B cell (primary cell): ENCODE results near the gene PDLIM1. TPM values are rescaled to one million over a fixed set of nuclear protein-coding genes. Genes with fewer than 3 reads are reported as not detected.

Experiments
- ATAC-seq: fragments of 200-7000 bp; cut with Tn5 transposase; one replicate; pipeline ENCODE4 v1.10.0; 2021; ENCODE audit warnings: low read depth, mild to moderate bottlenecking, moderate number of reproducible peaks, moderate library complexity
- CTCF ChIA-PET: fragments of 350-600 bp; sonication (Branson Sonifier 250); formaldehyde crosslinking; loops from one replicate; lab custom pipeline; 2021; ENCODE audit warnings: antibody characterized with exemption, inconsistent platforms; lab: Charles Lee
- POLR2A ChIA-PET: fragments of 350-600 bp; sonication (Branson Sonifier 250); formaldehyde crosslinking; loops from one replicate; lab custom pipeline; 2021; ENCODE audit warnings: antibody characterized with exemption; lab: Charles Lee
- DNase-seq: peaks from one replicate; pipeline ENCODE4 v3.0.0; 2013
- H2AFZ ChIP-seq: 2 replicates; pipeline ENCODE4 v1.6.1; 2012; ENCODE audit warnings: mild to moderate bottlenecking, low read depth, low read length; ENCODE audit not compliant: insufficient read depth, poor library complexity, severe bottlenecking
- H3K27ac ChIP-seq, 2 donors: 1 replicate in 1 of 2; 2 replicates in 1 of 2; pipeline ENCODE4 v1.5.1; 2012 to 2013; ENCODE audit warnings: low read length in 2 of 2, mild to moderate bottlenecking in 2 of 2, moderate library complexity in 1 of 2
- H3K27me3 ChIP-seq, 4 experiments: fragments of 200-600 bp in 1 of 4; sonication (generic) in 1 of 4; replicated peaks in 1 of 4; 1 replicate in 2 of 4; 2 replicates in 2 of 4; pipeline versions ENCODE4 v1.6.1 to v1.7.0; 2013 to 2016; ENCODE audit warnings: low read length in 3 of 4, mild to moderate bottlenecking in 2 of 4, mixed read lengths in 1 of 4, moderate library complexity in 1 of 4; ENCODE audit not compliant: insufficient read depth in 4 of 4, control insufficient read depth in 3 of 4; ENCODE audit errors: control extremely low read depth in 1 of 4
- H3K36me3 ChIP-seq, 2 experiments: replicated peaks in 1 of 2; 1 replicate in 1 of 2; 2 replicates in 1 of 2; pipeline versions ENCODE4 v1.6.1 to v1.7.1; 2013; ENCODE audit warnings: low read length in 1 of 2; ENCODE audit not compliant: insufficient read depth in 2 of 2, control insufficient read depth in 1 of 2; ENCODE audit errors: control extremely low read depth in 1 of 2, extremely low read depth in 1 of 2
- H3K4me1 ChIP-seq, 2 donors: fragments of 200-600 bp in 1 of 2; sonication (generic) in 1 of 2; 1 replicate in 1 of 2; 2 replicates in 1 of 2; pipeline versions ENCODE4 v1.5.1 to v1.6.1; 2013 to 2017; ENCODE audit warnings: low read length in 2 of 2; ENCODE audit not compliant: control insufficient read depth in 2 of 2, insufficient read depth in 2 of 2
- H3K4me2 ChIP-seq: replicated peaks from 2 replicates; pipeline ENCODE3; 2012; ENCODE audit warnings: mild to moderate bottlenecking, low read depth, low read length; ENCODE audit not compliant: poor library complexity, severe bottlenecking
- H3K4me3 ChIP-seq, 5 experiments: fragments of 200-600 bp in 1 of 5; sonication (generic) in 1 of 5; 1 replicate in 3 of 5; 2 replicates in 2 of 5; pipeline versions ENCODE4 v1.5.1 to v1.7.0; 2011 to 2016; ENCODE audit warnings: low read length in 4 of 5, mild to moderate bottlenecking in 4 of 5, low read depth in 2 of 5, control low read depth in 1 of 5, moderate library complexity in 1 of 5; ENCODE audit not compliant: insufficient read depth in 1 of 5; ENCODE audit errors: control extremely low read depth in 1 of 5, extremely low read depth in 1 of 5
- H3K79me2 ChIP-seq: fragments of 200-600 bp; sonication (generic); one replicate; pipeline ENCODE4 v1.6.0; 2016; ENCODE audit warnings: low read length; ENCODE audit not compliant: control insufficient read depth, insufficient read depth
- H3K9ac ChIP-seq: fragments of 200-600 bp; sonication (generic); 2 replicates; pipeline ENCODE4 v1.6.1; 2017; ENCODE audit warnings: mild to moderate bottlenecking, low read length, moderate library complexity
- H3K9me3 ChIP-seq, 3 donors: one replicate each; pipeline versions ENCODE4 v1.6.1 to v1.7.1; 2013; ENCODE audit warnings: low read length in 2 of 3; ENCODE audit not compliant: control insufficient read depth in 2 of 3, insufficient read depth in 1 of 3; ENCODE audit errors: control extremely low read depth in 1 of 3
- H4K20me1 ChIP-seq: 2 replicates; pipeline ENCODE4 v1.6.0; 2012; ENCODE audit warnings: mild to moderate bottlenecking, low read length; ENCODE audit not compliant: insufficient read depth, control insufficient read depth, poor library complexity, severe bottlenecking
- H3K27ac Mint-ChIP-seq: one replicate; pipeline ENCODE4 v1.8.0; 2021; ENCODE audit warnings: mixed read lengths
- H3K27me3 Mint-ChIP-seq: one replicate; pipeline ENCODE4 v1.8.0; 2021; ENCODE audit warnings: mixed read lengths
- H3K4me1 Mint-ChIP-seq: one replicate; pipeline ENCODE4 v1.8.0; 2021; ENCODE audit warnings: mixed read lengths
- H3K4me3 Mint-ChIP-seq: one replicate; pipeline ENCODE4 v1.8.0; 2021; ENCODE audit warnings: mixed read lengths
- H3K9me3 Mint-ChIP-seq: one replicate; pipeline ENCODE4 v1.8.0; 2022; ENCODE audit warnings: mixed read lengths; ENCODE audit not compliant: insufficient read depth
- CTCF ChIP-seq: fragments of 200-600 bp; IDR thresholded peaks from one replicate; pipeline ENCODE4 v1.8.0; 2022; ENCODE audit warnings: antibody characterized with exemption, mild to moderate bottlenecking
- EZH2 ChIP-seq: IDR thresholded peaks from 2 replicates; pipeline ENCODE4 v1.6.1; 2012; ENCODE audit warnings: borderline replicate concordance, low read depth, mild to moderate bottlenecking, moderate library complexity, low read length; ENCODE audit not compliant: insufficient read depth, poor library complexity, severe bottlenecking
- WGBS: methylation state at CpG from one replicate; pipeline ENCODE4 v1.1.5; 2013; ENCODE audit warnings: missing lambda C conversion rate; ENCODE audit not compliant: insufficient coverage; 5-methylcytosine and 5-hydroxymethylcytosine counted together
- intact Hi-C: fragments of 100-400 bp; cut with micrococcal nuclease; formaldehyde crosslinking; loops from one replicate; pipeline ENCODE4 v1.10.0; 2022
- polyA plus RNA-seq: library from polyadenylated mRNA; depleted of rRNA; stranded (reverse); fragments of >200 nt; gene quantifications from 2 replicates; pipeline ENCODE4 v1.2.3, GENCODE V29; 2012
- total RNA-seq, 2 donors: library from RNA; stranded (reverse); fragments of 120-200 nt in 1 of 2; gene quantifications; 1 replicate in 1 of 2; 2 replicates in 1 of 2; pipeline versions ENCODE4 v1.2.3 to v1.2.4, GENCODE V29; 2013 to 2022

PDLIM1 gene
- total and polyA plus RNA-seq, 2 donors (not counting 1 experiment from before 2014, with no cell fraction given): 123 to 135 TPM

GRCh38 chr10:95336702-95337101, 45.9 kb upstream of the PDLIM1 start:
- H3K9me3 Mint-ChIP-seq: no peaks in the 10 kb centered on the region
- no peak overlapping the region for H3K27ac Mint-ChIP-seq
- no peaks in the 10 kb centered on the region for H3K4me1 Mint-ChIP-seq
- Histone ChIP-seq H3K9ac (no peak overlapping the region), H2AFZ (no peak overlapping the region), H3K4me1 (no peaks in the 10 kb centered on the region), H3K36me3 (no peaks in the 10 kb centered on the region), H3K4me2 (no peak overlapping the region), H3K27me3 (no peaks in the 10 kb centered on the region), H3K79me2 (no peaks in the 10 kb centered on the region), H3K4me3 (no peak overlapping the region), H4K20me1 (no peaks in the 10 kb centered on the region), H3K9me3 (peaks cover 0 to 3% (median 0%) of the 10 kb centered on the region in 3 donors), H3K27ac (no peak overlapping the region)
- CTCF ChIA-PET: interaction anchor here (1.0 kb wide), 1 partner anchor 26 kb away, joined by 3 read pairs; no protein-coding TSS in a partner anchor
- WGBS: 98% methylated on average over 7 of the region's 9 CpGs
- intact Hi-C loops: no loop called here
- no peak overlapping the region for H3K4me3 Mint-ChIP-seq
- ATAC-seq (no peak), DNase-seq (no peak)
- POLR2A ChIA-PET: no interaction called here
- TF ChIP-seq CTCF: no peak
- no peak for TF ChIP-seq EZH2
- H3K27me3 Mint-ChIP-seq: no peaks in the 10 kb centered on the region

- H3K36me3 ChIP-seq: no peaks in the 10 kb centered on the region
- H3K27me3 Mint-ChIP-seq: no peaks in the 10 kb centered on the region
- no peak overlapping the region for H3K9ac ChIP-seq
- H3K9me3 ChIP-seq: peaks cover 0 to 3% (median 0%) of the 10 kb centered on the region in 3 donors
- no peaks in the 10 kb centered on the region for H3K4me1 Mint-ChIP-seq
- intact Hi-C loops: no loop called here
- no peak overlapping the region for H3K4me3 Mint-ChIP-seq
- H4K20me1 ChIP-seq: no peaks in the 10 kb centered on the region
- POLR2A ChIA-PET: no interaction called here
- H3K9me3 Mint-ChIP-seq: no peaks in the 10 kb centered on the region
- DNase-seq (no peak), ATAC-seq (no peak)
- H3K4me3 ChIP-seq: no peak overlapping the region
- TF ChIP-seq EZH2 (no peak), CTCF (no peak)
- no peak overlapping the region for H3K27ac Mint-ChIP-seq
- H3K4me1 ChIP-seq: no peaks in the 10 kb centered on the region
- H2AFZ ChIP-seq: no peak overlapping the region
- H3K4me2 ChIP-seq: no peak overlapping the region
- H3K27ac ChIP-seq: no peak overlapping the region
- no peaks in the 10 kb centered on the region for H3K27me3 ChIP-seq
- H3K79me2 ChIP-seq: no peaks in the 10 kb centered on the region
- CTCF ChIA-PET: interaction anchor here (1.0 kb wide), 1 partner anchor 27 kb away, joined by 3 read pairs; no protein-coding TSS in a partner anchor
- 88% methylated on average over 19 of the region's 19 CpGs for WGBS
These were observed 45.3 kb upstream of the PDLIM1 start for GRCh38 chr10:95335933-95336699.
